ENCODE results near the gene RBM48.
A peak's percentile ranks its signal among the peaks of the same experiment; 100 is the strongest.
"Not testable (repeated sequence)": the region's sequence is repeated elsewhere in the genome, so short reads cannot be mapped to it uniquely, and the experiment has no call there.

The RBM48 gene

DNA sequence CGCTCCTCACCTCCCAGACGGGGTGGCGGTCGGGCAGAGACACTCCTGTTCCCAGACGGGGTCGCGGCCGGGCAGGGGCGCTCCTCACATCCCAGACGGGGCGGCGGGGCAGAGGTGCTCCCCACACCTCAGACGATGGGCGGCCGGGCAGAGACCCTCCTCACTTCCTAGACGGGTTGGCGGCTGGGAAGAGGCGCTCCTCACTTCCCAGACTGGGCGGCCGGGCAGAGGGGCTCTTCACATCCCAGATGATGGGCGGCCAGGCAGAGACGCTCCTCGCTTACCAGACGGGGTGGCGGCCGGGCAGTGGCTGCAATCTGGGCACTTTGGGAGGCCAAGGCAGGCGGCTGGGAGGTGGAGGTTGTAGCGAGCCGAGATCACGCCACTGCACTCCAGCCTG lies 16.5 kb downstream of the RBM48 start:
- 94 to 99% methylated on average over 10 to 22 of the region's 30 CpGs for WGBS, 2 experiments (ENCODE audit: insufficient coverage in 2 of 2)
- not testable (repeated sequence) for H3K4me1 ChIP-seq (ENCODE audit: control insufficient read depth, insufficient read depth, low read length, poor library complexity, severe bottlenecking); H3K9me3 ChIP-seq (ENCODE audit: control insufficient read depth, low read length); H3K4me3 ChIP-seq (ENCODE audit: extremely low read depth, insufficient read depth, low read length, poor library complexity, severe bottlenecking); H3K36me3 ChIP-seq (ENCODE audit: control insufficient read depth, insufficient read depth, low read length); H3K27ac ChIP-seq (ENCODE audit: low read depth, low read length, severe bottlenecking)

- 94% methylated on average over 15 to 17 of the region's 17 CpGs for WGBS, 2 experiments (ENCODE audit: insufficient coverage in 2 of 2)
- no peak overlapping the region for H3K4me3 ChIP-seq (ENCODE audit: extremely low read depth, insufficient read depth, low read length, poor library complexity, severe bottlenecking)
- no peaks in the 10 kb centered on the region for H3K4me1 ChIP-seq (ENCODE audit: control insufficient read depth, insufficient read depth, low read length, poor library complexity, severe bottlenecking)
Observed at GRCh38 chr7:92546856-92547497, 18.4 kb downstream of the RBM48 start.

GRCh38 chr7:92547579-92547978 lies 19.0 kb downstream of the RBM48 start:
- Histone ChIP-seq H3K36me3 (ENCODE audit: control insufficient read depth, insufficient read depth, low read length) (no peaks in the 10 kb centered on the region), H3K4me3 (ENCODE audit: extremely low read depth, insufficient read depth, low read length, poor library complexity, severe bottlenecking) (no peak overlapping the region), H3K27ac (ENCODE audit: low read depth, low read length, severe bottlenecking) (no peak overlapping the region), H3K4me1 (ENCODE audit: control insufficient read depth, insufficient read depth, low read length, poor library complexity, severe bottlenecking) (no peaks in the 10 kb centered on the region), H3K9me3 (ENCODE audit: control insufficient read depth, low read length) (no peaks in the 10 kb centered on the region)
- WGBS, 2 experiments (ENCODE audit: insufficient coverage in 2 of 2): 95 to 96% methylated on average over 5 to 6 of the region's 6 CpGs

More at GRCh38 chr7:92546856-92547497, 18.4 kb downstream of the RBM48 start:
- Histone ChIP-seq H3K9me3 (ENCODE audit: control insufficient read depth, low read length) (no peaks in the 10 kb centered on the region), H3K27ac (ENCODE audit: low read depth, low read length, severe bottlenecking) (no peak overlapping the region), H3K36me3 (ENCODE audit: control insufficient read depth, insufficient read depth, low read length) (no peaks in the 10 kb centered on the region)

DNA sequence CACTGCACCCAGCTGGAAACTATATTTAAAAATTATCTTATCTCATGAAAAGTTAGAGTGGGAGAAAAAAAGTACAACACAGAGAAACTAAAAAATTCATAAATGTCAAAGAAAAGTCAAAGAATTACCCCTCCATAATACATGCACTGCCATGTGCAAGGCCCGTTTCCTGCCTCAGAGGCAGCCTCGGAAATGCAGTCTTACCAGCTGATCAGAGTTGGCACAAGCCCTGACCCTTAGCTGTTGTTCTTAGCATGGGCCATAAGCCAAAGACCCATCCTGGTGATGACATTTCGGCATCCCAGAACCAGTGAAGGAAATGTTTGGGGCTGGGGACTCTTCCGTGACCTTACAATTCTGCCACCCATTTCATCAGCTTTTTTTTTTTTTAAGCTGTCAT lies 21.6 kb downstream of the RBM48 start:
- H3K4me3 ChIP-seq (ENCODE audit: extremely low read depth, insufficient read depth, low read length, poor library complexity, severe bottlenecking): no peak overlapping the region
- H3K4me1 ChIP-seq (ENCODE audit: control insufficient read depth, insufficient read depth, low read length, poor library complexity, severe bottlenecking): no peaks in the 10 kb centered on the region
- H3K36me3 ChIP-seq (ENCODE audit: control insufficient read depth, insufficient read depth, low read length): no peaks in the 10 kb centered on the region
- no peak overlapping the region for H3K27ac ChIP-seq (ENCODE audit: low read depth, low read length, severe bottlenecking)
- WGBS, 2 experiments (ENCODE audit: insufficient coverage in 2 of 2): 86 to 89% methylated on average over 3 of the region's 4 CpGs
- H3K9me3 ChIP-seq (ENCODE audit: control insufficient read depth, low read length): no peaks in the 10 kb centered on the region

DNA sequence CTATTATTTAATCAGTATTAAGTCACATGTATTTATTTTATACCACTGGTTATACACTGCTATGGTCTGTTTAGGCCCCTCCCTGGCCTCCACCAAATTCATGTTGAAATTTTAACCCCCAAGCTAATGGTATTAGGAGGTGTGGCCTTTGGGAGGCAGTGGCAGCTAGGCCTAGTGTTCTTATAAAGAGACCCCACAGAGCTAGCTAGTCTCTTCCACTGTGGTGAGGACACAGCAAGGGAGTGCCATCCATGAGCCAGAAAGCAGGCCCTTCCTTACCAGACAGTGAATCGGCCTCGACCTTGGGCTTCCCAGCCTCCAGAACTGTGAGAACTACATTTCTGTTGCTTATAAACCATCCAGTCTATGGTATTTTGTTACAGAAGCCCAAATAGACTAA lies 28.7 kb downstream of the RBM48 start:
- no peak overlapping the region for H3K27ac ChIP-seq (ENCODE audit: low read depth, low read length, severe bottlenecking)
- no peaks in the 10 kb centered on the region for H3K9me3 ChIP-seq (ENCODE audit: control insufficient read depth, low read length)
- no peaks in the 10 kb centered on the region for H3K4me1 ChIP-seq (ENCODE audit: control insufficient read depth, insufficient read depth, low read length, poor library complexity, severe bottlenecking)
- no peak overlapping the region for H3K4me3 ChIP-seq (ENCODE audit: extremely low read depth, insufficient read depth, low read length, poor library complexity, severe bottlenecking)
- H3K36me3 ChIP-seq (ENCODE audit: control insufficient read depth, insufficient read depth, low read length): peaks cover 16% of the 10 kb centered on the region
- WGBS, 2 experiments (ENCODE audit: insufficient coverage in 2 of 2): 88 to 90% methylated on average over 2 of the region's 2 CpGs

GRCh38 chr7:92557808-92558362 lies 29.3 kb downstream of the RBM48 start:
- WGBS, 2 experiments (ENCODE audit: insufficient coverage in 2 of 2): 86 to 93% methylated on average over 3 to 5 of the region's 7 CpGs
- no peak overlapping the region for H3K27ac ChIP-seq (ENCODE audit: low read depth, low read length, severe bottlenecking)
- no peaks in the 10 kb centered on the region for H3K9me3 ChIP-seq (ENCODE audit: control insufficient read depth, low read length)
- H3K4me3 ChIP-seq (ENCODE audit: extremely low read depth, insufficient read depth, low read length, poor library complexity, severe bottlenecking): no peak overlapping the region
- peaks cover 3% of the 10 kb centered on the region for H3K4me1 ChIP-seq (ENCODE audit: control insufficient read depth, insufficient read depth, low read length, poor library complexity, severe bottlenecking)
- peaks cover 18% of the 10 kb centered on the region for H3K36me3 ChIP-seq (ENCODE audit: control insufficient read depth, insufficient read depth, low read length)

- H3K9me3 ChIP-seq (ENCODE audit: control insufficient read depth, low read length): no peaks in the 10 kb centered on the region
- H3K4me1 ChIP-seq (ENCODE audit: control insufficient read depth, insufficient read depth, low read length, poor library complexity, severe bottlenecking): peaks cover 16% of the 10 kb centered on the region
- no peak overlapping the region for H3K27ac ChIP-seq (ENCODE audit: low read depth, low read length, severe bottlenecking)
- H3K36me3 ChIP-seq (ENCODE audit: control insufficient read depth, insufficient read depth, low read length): peaks cover 24% of the 10 kb centered on the region
- H3K4me3 ChIP-seq (ENCODE audit: extremely low read depth, insufficient read depth, low read length, poor library complexity, severe bottlenecking): no peak overlapping the region
Observed at GRCh38 chr7:92560602-92561001, 32.0 kb downstream of the RBM48 start.

GRCh38 chr7:92563345-92563744 lies 34.8 kb downstream of the RBM48 start:
- H3K9me3 ChIP-seq (ENCODE audit: control insufficient read depth, low read length): no peaks in the 10 kb centered on the region
- H3K4me3 ChIP-seq (ENCODE audit: extremely low read depth, insufficient read depth, low read length, poor library complexity, severe bottlenecking): no peak overlapping the region
- H3K4me1 ChIP-seq (ENCODE audit: control insufficient read depth, insufficient read depth, low read length, poor library complexity, severe bottlenecking): peaks cover 16% of the 10 kb centered on the region
- 71 to 100% methylated on average over 2 of the region's 2 CpGs for WGBS, 2 experiments (ENCODE audit: insufficient coverage in 2 of 2)
- peaks cover 44% of the 10 kb centered on the region for H3K36me3 ChIP-seq (ENCODE audit: control insufficient read depth, insufficient read depth, low read length)
- peak overlapping the region; percentile 74 for H3K27ac ChIP-seq (ENCODE audit: low read depth, low read length, severe bottlenecking)

DNA sequence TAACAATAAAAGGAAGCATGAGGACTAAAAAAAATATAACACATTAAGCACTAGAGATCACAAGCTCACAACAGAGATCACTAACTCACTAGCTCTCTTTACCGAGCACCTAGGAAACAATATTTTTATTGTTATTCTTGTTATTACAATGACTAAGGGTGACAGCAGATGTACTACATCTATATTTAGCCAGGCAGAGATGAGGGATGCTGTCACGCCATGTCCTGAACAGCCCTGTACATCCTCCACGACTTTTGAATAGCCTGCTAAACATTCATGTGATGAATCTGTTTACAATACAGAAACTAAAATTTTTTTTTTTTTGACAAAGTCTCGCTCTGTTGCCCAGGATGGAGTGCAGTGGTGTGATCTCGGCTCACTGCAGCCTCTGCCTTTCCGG lies 38.9 kb downstream of the RBM48 start:
- Histone ChIP-seq H3K36me3 (ENCODE audit: control insufficient read depth, insufficient read depth, low read length) (peaks cover 54% of the 10 kb centered on the region), H3K27ac (ENCODE audit: low read depth, low read length, severe bottlenecking) (no peak overlapping the region), H3K4me1 (ENCODE audit: control insufficient read depth, insufficient read depth, low read length, poor library complexity, severe bottlenecking) (peaks cover 16% of the 10 kb centered on the region), H3K4me3 (ENCODE audit: extremely low read depth, insufficient read depth, low read length, poor library complexity, severe bottlenecking) (no peak overlapping the region), H3K9me3 (ENCODE audit: control insufficient read depth, low read length) (no peaks in the 10 kb centered on the region)
- WGBS, 2 experiments (ENCODE audit: insufficient coverage in 2 of 2): 93 to 100% methylated on average over 4 of the region's 6 CpGs

DNA sequence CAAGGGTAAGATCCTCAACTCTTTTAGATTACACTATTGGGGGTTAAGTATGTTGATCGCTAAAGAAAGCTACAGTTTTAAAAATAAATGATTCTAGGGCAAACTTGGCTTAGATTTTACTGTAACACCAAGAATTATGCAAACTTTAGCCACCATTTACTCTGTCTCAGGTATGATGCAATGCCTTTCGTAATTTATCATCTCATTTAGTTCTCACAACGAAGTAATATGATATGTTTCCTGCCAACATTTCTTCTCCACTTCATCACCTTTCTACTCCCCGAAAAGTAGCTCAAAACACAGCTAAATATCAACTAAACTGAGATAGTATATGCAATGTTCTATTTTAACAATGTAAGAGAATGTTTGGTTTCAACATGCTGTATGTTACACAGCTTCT lies 40.5 kb downstream of the RBM48 start:
- WGBS, 2 experiments (ENCODE audit: insufficient coverage in 2 of 2): 88 to 100% methylated on average over 1 to 2 of the region's 4 CpGs

GRCh38 chr7:92576296-92576695 lies 47.7 kb downstream of the RBM48 start:
- no peak overlapping the region for H3K4me3 ChIP-seq (ENCODE audit: extremely low read depth, insufficient read depth, low read length, poor library complexity, severe bottlenecking)
- no peaks in the 10 kb centered on the region for H3K9me3 ChIP-seq (ENCODE audit: control insufficient read depth, low read length)
- H3K27ac ChIP-seq (ENCODE audit: low read depth, low read length, severe bottlenecking): no peak overlapping the region
- peaks cover 69% of the 10 kb centered on the region for H3K36me3 ChIP-seq (ENCODE audit: control insufficient read depth, insufficient read depth, low read length)
- WGBS, 2 experiments (ENCODE audit: insufficient coverage in 2 of 2): 85 to 100% methylated on average over 2 to 3 of the region's 3 CpGs
- H3K4me1 ChIP-seq (ENCODE audit: control insufficient read depth, insufficient read depth, low read length, poor library complexity, severe bottlenecking): no peaks in the 10 kb centered on the region

More for the DNA sequence above, 40.5 kb downstream of the RBM48 start:
- Histone ChIP-seq H3K9me3 (ENCODE audit: control insufficient read depth, low read length) (no peaks in the 10 kb centered on the region), H3K4me1 (ENCODE audit: control insufficient read depth, insufficient read depth, low read length, poor library complexity, severe bottlenecking) (peaks cover under 1% of the 10 kb centered on the region), H3K36me3 (ENCODE audit: control insufficient read depth, insufficient read depth, low read length) (peaks cover 58% of the 10 kb centered on the region), H3K27ac (ENCODE audit: low read depth, low read length, severe bottlenecking) (no peak overlapping the region), H3K4me3 (ENCODE audit: extremely low read depth, insufficient read depth, low read length, poor library complexity, severe bottlenecking) (no peak overlapping the region)
